Adipose tissue (tissue), 3 donors: ENCODE results near the gene NRP1. TPM values are rescaled to one million over a fixed set of nuclear protein-coding genes. Genes with fewer than 3 reads are reported as not detected.
"Not testable (repeated sequence)": the region's sequence is repeated elsewhere in the genome, so short reads cannot be mapped to it uniquely, and the experiment has no call there.

Source experiments
- H3K27ac ChIP-seq: one replicate; pipeline ENCODE4 v1.5.1; 2013; ENCODE audit warnings: low read depth, low read length
- WGBS, 3 donors: extraction: QIAGEN DNeasy Blood & Tissue Kit; methylation state at CpG; one replicate each; pipeline ENCODE4 v1.1.7; 2013; 5-methylcytosine and 5-hydroxymethylcytosine counted together
- polyA plus RNA-seq, 3 donors: library from polyadenylated mRNA; stranded (reverse); fragments of 200-250 nt; gene quantifications; one replicate each; pipeline ENCODE4 v1.2.3, GENCODE V29; 2013
- donor health status: healthy with polysubstance abuse.
- donor health status: Bipolar disorder and iron deficiency.
- donor health status: healthy.

Gene NRP1
- polyA plus RNA-seq, 3 donors, result 16.0 to 70.9 (median 35.8) TPM

GRCh38 chr10:33153968-33154327 lies 180.5 kb downstream of the NRP1 start:
- 72 to 85% (median 79%) methylated on average over 3 of the region's 3 CpGs for WGBS, 3 donors
- no peak overlapping the region for H3K27ac ChIP-seq

GRCh38 chr10:33153251-33153967 lies 181.1 kb downstream of the NRP1 start:
- H3K27ac ChIP-seq, result no peak overlapping the region
- 75 to 88% (median 87%) methylated on average over 8 of the region's 8 CpGs for WGBS, 3 donors

GRCh38 chr10:33152750-33153149 lies 181.7 kb downstream of the NRP1 start:
- H3K27ac ChIP-seq, result no peak overlapping the region
- 95 to 97% (median 96%) methylated on average over 4 of the region's 4 CpGs for WGBS, 3 donors

- H3K27ac ChIP-seq, result no peak overlapping the region
- WGBS, 3 donors, result 62 to 72% (median 64%) methylated on average over 7 of the region's 7 CpGs
Measured at GRCh38 chr10:33152146-33152545, 182.3 kb downstream of the NRP1 start.

- 93 to 97% (median 96%) methylated on average over 3 of the region's 3 CpGs for WGBS, 3 donors
Measured at GRCh38 chr10:33151344-33151864, 183.1 kb downstream of the NRP1 start.

GRCh38 chr10:33150889-33151288 lies 183.6 kb downstream of the NRP1 start:
- H3K27ac ChIP-seq, result no peak overlapping the region
- WGBS, 3 donors, result 81 to 92% (median 88%) methylated on average over 1 of the region's 1 CpG

More at GRCh38 chr10:33151344-33151864, 183.1 kb downstream of the NRP1 start:
- H3K27ac ChIP-seq, result no peak overlapping the region

- WGBS, 3 donors, result 33 to 77% (median 39%) methylated on average over 2 of the region's 2 CpGs
- no peak overlapping the region for H3K27ac ChIP-seq
Measured at GRCh38 chr10:33150146-33150545, 184.3 kb downstream of the NRP1 start.

GRCh38 chr10:33147013-33147310 lies 187.5 kb downstream of the NRP1 start:
- WGBS, 3 donors, result 91 to 94% (median 93%) methylated on average over 3 of the region's 3 CpGs
- H3K27ac ChIP-seq, result no peak overlapping the region

GRCh38 chr10:33146189-33147012 lies 188.1 kb downstream of the NRP1 start:
- 85 to 88% (median 87%) methylated on average over 10 of the region's 10 CpGs for WGBS, 3 donors
- no peak overlapping the region for H3K27ac ChIP-seq

GRCh38 chr10:33145451-33146188 lies 188.8 kb downstream of the NRP1 start:
- 78 to 89% (median 87%) methylated on average over 8 of the region's 8 CpGs for WGBS, 3 donors

GRCh38 chr10:33143160-33143728 lies 191.2 kb downstream of the NRP1 start:
- 76 to 85% (median 77%) methylated on average over 5 of the region's 5 CpGs for WGBS, 3 donors
- H3K27ac ChIP-seq, result no peak overlapping the region

More at GRCh38 chr10:33145451-33146188, 188.8 kb downstream of the NRP1 start:
- H3K27ac ChIP-seq, result no peak overlapping the region

- WGBS, 3 donors, result 49 to 73% (median 58%) methylated on average over 4 of the region's 4 CpGs
- H3K27ac ChIP-seq, result no peak overlapping the region
Measured at GRCh38 chr10:33142295-33142694, 192.2 kb downstream of the NRP1 start.

GRCh38 chr10:33141251-33141650 lies 193.2 kb downstream of the NRP1 start:
- WGBS, 3 donors, result 93 to 96% (median 94%) methylated on average over 3 of the region's 3 CpGs
- no peak overlapping the region for H3K27ac ChIP-seq

- H3K27ac ChIP-seq, result no peak overlapping the region
- 63 to 73% (median 65%) methylated on average over 12 of the region's 12 CpGs for WGBS, 3 donors
Measured at GRCh38 chr10:33139181-33139646, 195.3 kb downstream of the NRP1 start.

- H3K27ac ChIP-seq, result not testable (repeated sequence)
- WGBS, 3 donors, result 84 to 92% (median 86%) methylated on average over 10 of the region's 10 CpGs
Measured at GRCh38 chr10:33138686-33139085, 195.8 kb downstream of the NRP1 start.

GRCh38 chr10:33137356-33138005 lies 197.0 kb downstream of the NRP1 start:
- WGBS, 3 donors, result 87 to 90% (median 89%) methylated on average over 12 of the region's 12 CpGs
- no peak overlapping the region for H3K27ac ChIP-seq

- H3K27ac ChIP-seq, result no peak overlapping the region
- 38 to 66% (median 47%) methylated on average over 1 of the region's 1 CpG for WGBS, 3 donors
Measured at GRCh38 chr10:33136781-33137180, 197.7 kb downstream of the NRP1 start.

- H3K27ac ChIP-seq, result no peak overlapping the region
- 54 to 85% (median 57%) methylated on average over 3 of the region's 3 CpGs for WGBS, 3 donors
Measured at GRCh38 chr10:33136271-33136670, 198.2 kb downstream of the NRP1 start.
